ENCODE results near the gene CFAP65.

CFAP65 gene

DNA sequence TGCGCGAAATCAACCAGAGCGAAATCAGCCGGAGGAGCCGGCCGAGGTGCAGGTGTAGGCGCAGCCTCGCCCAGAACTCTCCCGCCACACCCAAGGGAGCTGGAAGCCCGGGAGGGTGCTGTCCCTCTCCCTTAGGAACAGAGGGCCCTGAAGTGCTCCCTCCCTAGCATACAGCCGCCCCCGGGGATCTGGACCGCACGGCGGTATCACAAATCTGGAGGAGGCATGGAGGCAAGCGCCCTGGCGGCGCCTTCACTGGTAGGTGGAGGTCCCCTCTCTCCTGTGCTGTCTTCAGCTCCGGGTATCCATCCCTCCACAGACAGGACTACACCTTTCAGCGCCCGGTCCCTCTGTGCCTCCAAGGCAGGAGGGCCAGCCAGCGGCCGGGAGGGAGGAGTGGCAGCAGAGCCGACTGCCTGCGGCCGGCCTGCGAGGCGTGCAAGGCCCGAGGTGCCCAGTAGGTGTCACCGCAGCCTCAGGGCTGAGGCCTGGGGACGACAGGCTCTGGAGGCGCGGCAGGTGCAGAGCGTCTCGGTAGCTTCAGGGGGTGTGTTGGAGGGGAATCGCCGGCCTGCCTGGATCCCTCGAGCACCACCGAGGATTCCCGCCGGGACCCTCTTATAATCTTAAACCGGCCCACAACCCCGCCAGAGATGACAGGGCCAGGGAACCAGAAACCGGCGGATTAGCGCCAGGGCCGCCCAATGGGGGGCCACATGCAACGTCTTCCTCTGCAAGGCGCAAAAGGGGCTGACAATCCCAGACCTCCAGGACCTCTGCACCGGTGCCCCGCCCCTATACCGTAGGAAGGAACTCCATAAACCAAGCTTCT is 16.6 kb upstream of the CFAP65 start:
- TF ChIP-seq, protein P1, sequence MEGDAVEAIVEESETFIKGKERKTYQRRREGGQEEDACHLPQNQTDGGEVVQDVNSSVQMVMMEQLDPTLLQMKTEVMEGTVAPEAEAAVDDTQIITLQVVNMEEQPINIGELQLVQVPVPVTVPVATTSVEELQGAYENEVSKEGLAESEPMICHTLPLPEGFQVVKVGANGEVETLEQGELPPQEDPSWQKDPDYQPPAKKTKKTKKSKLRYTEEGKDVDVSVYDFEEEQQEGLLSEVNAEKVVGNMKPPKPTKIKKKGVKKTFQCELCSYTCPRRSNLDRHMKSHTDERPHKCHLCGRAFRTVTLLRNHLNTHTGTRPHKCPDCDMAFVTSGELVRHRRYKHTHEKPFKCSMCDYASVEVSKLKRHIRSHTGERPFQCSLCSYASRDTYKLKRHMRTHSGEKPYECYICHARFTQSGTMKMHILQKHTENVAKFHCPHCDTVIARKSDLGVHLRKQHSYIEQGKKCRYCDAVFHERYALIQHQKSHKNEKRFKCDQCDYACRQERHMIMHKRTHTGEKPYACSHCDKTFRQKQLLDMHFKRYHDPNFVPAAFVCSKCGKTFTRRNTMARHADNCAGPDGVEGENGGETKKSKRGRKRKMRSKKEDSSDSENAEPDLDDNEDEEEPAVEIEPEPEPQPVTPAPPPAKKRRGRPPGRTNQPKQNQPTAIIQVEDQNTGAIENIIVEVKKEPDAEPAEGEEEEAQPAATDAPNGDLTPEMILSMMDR (IDR thresholded peaks at IDR 0.05; ENCODE audit: insufficient read depth, low read depth, low read length, missing control alignments): peak; percentile 96
- H3K4me3 ChIP-seq (ENCODE audit: low read depth, low read length): no peak overlapping the region
- DNase-seq (ENCODE audit: low read depth): peak; percentile 80

DNA sequence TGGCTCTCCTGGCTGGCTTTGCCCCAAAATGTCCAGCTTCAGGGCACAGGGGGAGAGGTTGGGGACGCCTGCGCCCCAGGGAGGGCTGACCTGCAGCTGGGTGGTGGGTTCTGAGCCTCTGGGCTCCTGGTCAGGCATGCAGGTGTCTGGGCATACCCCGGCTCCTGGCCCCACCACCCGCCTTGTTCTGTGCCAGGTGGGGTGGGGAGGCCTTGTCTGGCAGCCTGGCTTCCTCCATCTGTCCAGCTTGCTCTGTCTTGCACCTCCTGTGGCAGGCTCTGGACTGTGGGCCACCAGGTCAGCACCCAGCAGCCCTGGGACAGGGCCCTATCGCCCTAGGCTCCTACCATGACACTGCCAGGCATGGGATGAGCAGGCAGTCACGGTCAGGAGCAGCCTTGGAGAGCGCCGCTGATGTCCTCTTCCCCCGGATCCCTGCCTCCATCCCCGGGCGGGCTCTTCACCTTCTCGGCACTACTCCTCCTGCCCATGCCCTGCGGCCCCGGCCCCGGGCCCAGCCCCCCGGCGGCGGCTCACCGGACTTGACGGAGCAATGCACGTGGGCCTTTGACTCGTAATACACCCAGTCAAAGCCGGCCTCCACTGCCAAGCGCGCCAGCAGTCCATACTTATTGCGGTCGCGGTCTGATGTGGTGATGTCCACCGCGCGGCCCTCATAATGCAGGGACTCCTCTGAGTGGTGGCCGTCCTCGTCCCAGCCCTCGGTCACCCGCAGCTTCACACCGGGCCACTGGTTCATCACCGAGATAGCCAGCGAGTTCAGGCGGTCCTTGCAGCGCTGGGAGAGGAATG is 15.8 kb upstream of the CFAP65 start:
- TF ChIP-seq, protein P1 (IDR thresholded peaks at IDR 0.05; ENCODE audit: insufficient read depth, low read depth, low read length, missing control alignments): no peak
- no peak for DNase-seq (ENCODE audit: low read depth)
- H3K4me3 ChIP-seq (ENCODE audit: low read depth, low read length): no peak overlapping the region

DNA sequence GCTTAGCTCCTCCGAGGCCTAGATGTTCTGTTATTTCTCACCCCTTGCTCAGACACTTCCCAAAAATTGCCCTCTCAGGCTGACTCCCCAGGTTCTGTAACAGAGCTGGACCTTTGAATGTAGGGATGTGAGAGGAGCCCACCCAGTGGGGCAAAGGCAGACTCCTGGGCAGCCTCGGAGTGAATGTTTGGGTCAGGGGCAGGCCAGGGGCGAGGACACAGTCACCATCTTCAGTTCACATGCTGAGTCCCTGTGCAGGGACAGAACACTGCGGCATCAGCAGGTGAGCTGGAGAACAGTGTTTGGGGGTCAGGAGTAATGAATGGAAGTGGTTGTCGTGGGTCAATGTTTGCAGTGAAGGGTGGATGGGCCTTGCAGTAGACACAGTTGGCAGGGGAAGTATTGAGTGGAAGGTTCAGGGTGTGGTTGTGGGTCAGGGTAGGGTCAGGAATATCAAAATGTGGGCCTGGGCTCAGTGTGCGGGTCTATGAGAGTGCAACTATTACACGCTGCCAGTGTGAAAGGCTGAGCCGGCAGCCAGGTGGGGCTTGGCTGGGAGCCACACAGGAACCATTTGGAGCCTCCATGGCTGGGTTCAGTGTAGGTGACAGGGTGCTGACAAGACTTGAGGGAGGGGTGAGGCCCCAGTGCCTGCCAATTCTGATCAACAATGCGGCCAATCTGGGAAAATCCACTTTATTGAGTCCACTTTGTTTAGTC is 15.0 kb upstream of the CFAP65 start:
- TF ChIP-seq, protein P1 (IDR thresholded peaks at IDR 0.05; ENCODE audit: insufficient read depth, low read depth, low read length, missing control alignments): no peak

DNA sequence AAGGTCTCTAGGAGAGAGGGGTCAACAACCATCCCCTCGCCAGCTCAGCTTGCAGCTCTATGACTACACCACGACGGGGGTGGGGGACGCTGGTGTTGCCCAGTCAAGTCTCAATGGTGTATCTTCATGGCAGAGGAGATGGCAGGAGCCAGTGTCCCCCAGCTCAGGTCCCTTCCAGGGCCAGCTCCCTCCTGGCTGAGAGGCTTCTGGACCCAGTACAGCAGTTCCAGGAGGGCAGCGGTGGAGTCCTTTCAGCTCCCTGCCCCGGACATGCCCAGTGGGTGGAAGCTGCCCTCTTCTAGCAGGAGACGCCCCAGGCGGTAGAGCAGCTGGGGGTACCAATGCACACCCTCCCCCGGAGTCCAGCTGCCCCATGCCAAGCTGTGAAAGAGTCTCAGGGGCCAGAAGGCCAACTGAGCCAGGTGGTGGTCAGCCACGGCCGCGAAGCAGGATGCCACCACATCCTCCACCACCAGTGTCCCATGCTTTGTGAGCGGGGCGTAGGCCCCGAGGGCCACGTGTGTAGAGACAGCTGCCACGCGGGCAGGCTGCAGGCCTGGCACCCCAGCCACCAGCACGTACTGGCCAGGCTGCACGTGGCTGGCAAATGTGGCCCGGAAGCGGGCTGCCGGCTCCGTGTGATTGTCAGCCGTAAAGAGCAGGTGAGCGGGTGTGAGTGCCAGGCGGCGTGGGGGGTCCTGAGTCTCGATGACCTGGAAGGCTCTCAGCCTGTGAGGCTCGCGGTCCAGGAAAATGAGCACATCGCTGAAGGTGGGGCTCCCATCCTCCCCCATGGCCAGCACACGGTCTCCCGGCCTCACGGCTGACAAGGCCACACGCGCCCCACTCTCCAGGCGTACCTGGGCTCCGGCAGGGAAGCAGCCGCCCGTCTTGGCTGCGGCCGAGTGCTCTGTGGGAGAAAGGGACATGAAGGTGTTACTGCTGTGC is 13.9 kb upstream of the CFAP65 start:
- DNase-seq (ENCODE audit: low read depth): no peak
- TF ChIP-seq, protein P1 (IDR thresholded peaks at IDR 0.05; ENCODE audit: insufficient read depth, low read depth, low read length, missing control alignments): no peak
- H3K4me3 ChIP-seq (ENCODE audit: low read depth, low read length): no peak overlapping the region

More for the DNA sequence above, 15.0 kb upstream of the CFAP65 start:
- DNase-seq (ENCODE audit: low read depth): no peak
- no peak overlapping the region for H3K4me3 ChIP-seq (ENCODE audit: low read depth, low read length)

DNA sequence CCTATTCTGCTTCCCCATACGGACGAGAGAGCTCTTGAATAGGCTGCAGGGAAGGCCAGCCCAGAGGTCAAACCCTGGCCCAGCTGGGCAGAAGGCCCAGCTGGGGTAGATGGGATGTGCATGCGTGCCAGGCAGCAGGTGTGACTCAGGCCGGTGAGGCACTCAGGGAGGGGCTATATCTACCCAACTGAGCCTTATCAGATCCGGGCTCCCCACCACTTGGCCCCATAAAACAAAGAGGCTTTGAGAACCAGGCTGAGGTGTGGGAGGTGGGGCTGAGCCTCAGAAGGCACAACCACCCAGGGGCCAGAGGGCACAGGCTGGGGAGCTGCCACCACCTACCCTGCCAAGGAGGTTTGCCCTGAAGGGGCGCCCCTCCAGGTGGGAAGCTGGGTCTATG is 8.0 kb upstream of the CFAP65 start:
- TF ChIP-seq, protein P1 (IDR thresholded peaks at IDR 0.05; ENCODE audit: insufficient read depth, low read depth, low read length, missing control alignments): no peak
- DNase-seq (ENCODE audit: low read depth): no peak
- no peak overlapping the region for H3K4me3 ChIP-seq (ENCODE audit: low read depth, low read length)

Measured in GM12865 (cell line).